OCI-LY1 (cell line): ENCODE measurements around the gene PHF8.

Experiments used
- H2AFZ ChIP-seq: fragments of 200-600 bp; sonication (generic), shearing (Covaris generic); 2 replicates; pipeline ENCODE4 v1.6.0; 2014; ENCODE audit warnings: antibody characterized with exemption, mild to moderate bottlenecking, low read length
- H3F3A ChIP-seq: fragments of 200-600 bp; sonication (generic), shearing (Covaris generic); 2 replicates; pipeline ENCODE4 v1.6.0; 2014; ENCODE audit warnings: mild to moderate bottlenecking, antibody characterized with exemption, low read length, moderate library complexity; ENCODE audit not compliant: insufficient read depth
- H3K27ac ChIP-seq: fragments of 200-600 bp; sonication (generic); 2 replicates; pipeline ENCODE4 v1.5.1; 2014; ENCODE audit warnings: low read length, mixed run types, mild to moderate bottlenecking, low read depth; ENCODE audit not compliant: poor library complexity, severe bottlenecking
- H3K27me3 ChIP-seq: fragments of 200-600 bp; sonication (generic); 2 replicates; pipeline ENCODE4 v1.6.0; 2014; ENCODE audit warnings: antibody characterized with exemption, mild to moderate bottlenecking, low read length, moderate library complexity; ENCODE audit not compliant: insufficient read depth
- H3K36me3 ChIP-seq: fragments of 200-600 bp; sonication (generic); 2 replicates; pipeline ENCODE4 v1.6.1; 2014; ENCODE audit warnings: mild to moderate bottlenecking, antibody characterized with exemption, low read length, moderate library complexity, mixed read lengths; ENCODE audit not compliant: insufficient read depth
- H3K4me1 ChIP-seq: fragments of 200-600 bp; sonication (generic); 2 replicates; pipeline ENCODE4 v1.5.1; 2014; ENCODE audit warnings: mild to moderate bottlenecking, low read length, moderate library complexity; ENCODE audit not compliant: insufficient read depth, severe bottlenecking
- H3K4me2 ChIP-seq: fragments of 200-600 bp; sonication (generic), shearing (Covaris generic); 2 replicates; pipeline ENCODE4 v1.6.1; 2014; ENCODE audit warnings: low read length
- H3K4me3 ChIP-seq: fragments of 200-600 bp; sonication (generic); 2 replicates; pipeline ENCODE4 v1.5.1; 2014; ENCODE audit warnings: low read length, low read depth, mild to moderate bottlenecking, mixed read lengths; ENCODE audit not compliant: poor library complexity, severe bottlenecking
- H3K79me2 ChIP-seq: fragments of 200-600 bp; shearing (Covaris generic); 2 replicates; pipeline ENCODE4 v1.6.1; 2016; ENCODE audit warnings: mixed run types, low read length, mixed read lengths; ENCODE audit not compliant: insufficient read depth
- H3K9ac ChIP-seq: fragments of 200-600 bp; sonication (generic), shearing (Covaris generic); 2 replicates; pipeline ENCODE4 v1.6.1; 2014; ENCODE audit warnings: mild to moderate bottlenecking, low read length, mixed read lengths
- H3K9me2 ChIP-seq: fragments of 200-600 bp; sonication (generic), shearing (Covaris generic); 2 replicates; pipeline ENCODE4 v1.6.1; 2014; ENCODE audit warnings: low read depth, mild to moderate bottlenecking, low read length, mixed read lengths
- H3K9me3 ChIP-seq: fragments of 200-600 bp; shearing (Covaris generic); 2 replicates; pipeline ENCODE4 v1.6.1; 2014; ENCODE audit warnings: low read length, mixed read lengths
- H4K20me1 ChIP-seq: fragments of 200-600 bp; sonication (generic), shearing (Covaris generic); 2 replicates; pipeline ENCODE4 v1.6.0; 2016; ENCODE audit warnings: mild to moderate bottlenecking, low read length; ENCODE audit not compliant: insufficient read depth
- EZH2 ChIP-seq: fragments of 200-600 bp; sonication (generic), shearing (Covaris generic); IDR thresholded peaks from 2 replicates; pipeline ENCODE4 v1.8.0; 2017; ENCODE audit warnings: borderline replicate concordance, mixed run types, mild to moderate bottlenecking, antibody characterized with exemption, low read length, moderate library complexity, mixed read lengths
- TF ChIP-seq, protein P1 (sequence below): fragments of 200-600 bp; sonication (generic), shearing (Covaris generic); IDR thresholded peaks from 2 replicates; pipeline ENCODE4 v1.5.1; 2017; ENCODE audit warnings: mild to moderate bottlenecking, antibody characterized with exemption, low read length, moderate library complexity, mixed read lengths

PHF8 gene

DNA sequence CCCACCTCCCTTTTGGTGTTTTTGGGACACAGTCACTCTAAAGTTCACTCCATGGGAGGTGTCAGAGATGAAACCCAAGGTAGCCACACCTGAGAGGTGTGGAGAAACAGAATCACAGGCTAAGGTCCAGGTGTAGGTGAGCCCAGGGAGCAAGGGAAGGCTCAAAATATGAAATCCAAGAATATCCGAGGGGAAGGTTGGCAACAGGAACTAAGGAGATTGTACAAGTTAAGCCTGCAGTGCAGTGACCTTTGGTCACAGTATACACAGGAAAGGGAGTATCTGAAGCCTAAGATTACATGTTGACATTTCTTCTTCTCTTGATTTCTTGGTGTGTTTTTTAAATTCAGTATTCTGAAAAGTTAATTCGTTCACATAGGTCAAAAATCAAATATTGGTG lies 46.5 kb downstream of the PHF8 start:
- no peaks in the 10 kb centered on the region for H4K20me1 ChIP-seq
- peaks cover 64% of the 10 kb centered on the region for H3K36me3 ChIP-seq
- H3K79me2 ChIP-seq = no peaks in the 10 kb centered on the region
- no peak overlapping the region for H3K9ac ChIP-seq
- no peak for TF ChIP-seq EZH2
- TF ChIP-seq, protein P1, sequence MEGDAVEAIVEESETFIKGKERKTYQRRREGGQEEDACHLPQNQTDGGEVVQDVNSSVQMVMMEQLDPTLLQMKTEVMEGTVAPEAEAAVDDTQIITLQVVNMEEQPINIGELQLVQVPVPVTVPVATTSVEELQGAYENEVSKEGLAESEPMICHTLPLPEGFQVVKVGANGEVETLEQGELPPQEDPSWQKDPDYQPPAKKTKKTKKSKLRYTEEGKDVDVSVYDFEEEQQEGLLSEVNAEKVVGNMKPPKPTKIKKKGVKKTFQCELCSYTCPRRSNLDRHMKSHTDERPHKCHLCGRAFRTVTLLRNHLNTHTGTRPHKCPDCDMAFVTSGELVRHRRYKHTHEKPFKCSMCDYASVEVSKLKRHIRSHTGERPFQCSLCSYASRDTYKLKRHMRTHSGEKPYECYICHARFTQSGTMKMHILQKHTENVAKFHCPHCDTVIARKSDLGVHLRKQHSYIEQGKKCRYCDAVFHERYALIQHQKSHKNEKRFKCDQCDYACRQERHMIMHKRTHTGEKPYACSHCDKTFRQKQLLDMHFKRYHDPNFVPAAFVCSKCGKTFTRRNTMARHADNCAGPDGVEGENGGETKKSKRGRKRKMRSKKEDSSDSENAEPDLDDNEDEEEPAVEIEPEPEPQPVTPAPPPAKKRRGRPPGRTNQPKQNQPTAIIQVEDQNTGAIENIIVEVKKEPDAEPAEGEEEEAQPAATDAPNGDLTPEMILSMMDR = no peak
- H3K27me3 ChIP-seq = no peaks in the 10 kb centered on the region
- H3K27ac ChIP-seq = no peak overlapping the region
- no peak overlapping the region for H3K4me2 ChIP-seq
- H3K4me1 ChIP-seq = no peaks in the 10 kb centered on the region
- H3K4me3 ChIP-seq = no peak overlapping the region
- H2AFZ ChIP-seq = no peak overlapping the region
- H3K9me2 ChIP-seq = no peaks in the 10 kb centered on the region
- no peaks in the 10 kb centered on the region for H3F3A ChIP-seq
- H3K9me3 ChIP-seq = no peaks in the 10 kb centered on the region

DNA sequence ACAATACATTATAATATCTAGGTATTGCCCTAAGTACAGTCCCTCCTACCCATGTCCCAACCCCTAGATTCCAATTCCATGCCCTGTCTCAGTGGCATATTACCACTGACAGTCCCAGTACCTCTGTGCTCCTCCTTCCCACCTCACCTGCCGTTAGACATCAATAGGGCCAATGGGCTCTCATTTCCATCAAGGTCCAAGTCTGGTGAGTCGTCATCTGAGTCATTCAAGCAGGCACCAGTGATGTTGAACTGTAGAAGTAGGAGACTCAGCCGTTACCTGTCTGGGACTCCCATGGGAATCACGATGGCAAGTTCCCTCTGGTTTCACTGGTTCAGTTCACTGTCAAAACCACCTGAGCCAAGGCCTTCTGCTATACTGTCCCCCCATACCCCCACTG lies 51.7 kb downstream of the PHF8 start:
- no peaks in the 10 kb centered on the region for H4K20me1 ChIP-seq
- no peaks in the 10 kb centered on the region for H3F3A ChIP-seq
- no peaks in the 10 kb centered on the region for H3K9me2 ChIP-seq
- H3K9me3 ChIP-seq = no peaks in the 10 kb centered on the region
- H3K27ac ChIP-seq = no peak overlapping the region
- H2AFZ ChIP-seq = no peak overlapping the region
- H3K4me3 ChIP-seq = no peak overlapping the region
- H3K4me2 ChIP-seq = no peak overlapping the region
- TF ChIP-seq, protein P1 = no peak
- no peak for TF ChIP-seq EZH2
- peaks cover 52% of the 10 kb centered on the region for H3K36me3 ChIP-seq
- no peaks in the 10 kb centered on the region for H3K79me2 ChIP-seq
- no peaks in the 10 kb centered on the region for H3K27me3 ChIP-seq
- no peaks in the 10 kb centered on the region for H3K4me1 ChIP-seq
- no peak overlapping the region for H3K9ac ChIP-seq

DNA sequence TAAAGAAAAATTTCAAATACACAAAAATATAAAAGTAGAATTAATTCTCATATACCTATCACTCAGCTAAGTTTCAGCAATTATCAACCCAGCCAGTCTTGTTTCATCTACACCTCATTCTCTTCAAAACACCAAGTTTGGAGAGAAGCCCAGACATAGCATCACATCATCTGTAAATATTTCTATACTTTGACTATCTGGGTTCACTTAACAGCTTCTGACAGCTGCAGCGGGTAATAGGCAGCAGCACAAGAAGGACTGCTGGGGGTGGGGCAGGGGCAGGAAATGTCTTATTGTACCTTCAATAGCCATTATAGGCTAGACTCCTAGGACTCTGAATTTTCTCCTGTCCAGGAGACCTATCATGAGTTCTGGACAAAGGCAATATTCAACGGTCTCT lies 54.1 kb downstream of the PHF8 start:
- Histone ChIP-seq H3K9ac (no peak overlapping the region), H3K79me2 (no peaks in the 10 kb centered on the region), H4K20me1 (no peaks in the 10 kb centered on the region), H2AFZ (no peak overlapping the region), H3K9me2 (no peaks in the 10 kb centered on the region), H3K4me2 (no peak overlapping the region), H3K27me3 (no peaks in the 10 kb centered on the region), H3K4me1 (no peaks in the 10 kb centered on the region), H3F3A (no peaks in the 10 kb centered on the region), H3K9me3 (no peaks in the 10 kb centered on the region), H3K36me3 (peaks cover 60% of the 10 kb centered on the region), H3K4me3 (no peak overlapping the region), H3K27ac (no peak overlapping the region)
- no peak for TF ChIP-seq EZH2
- TF ChIP-seq, protein P1 = no peak
